ENCODE results near the gene SLIRP.
"Not testable (repeated sequence)": the region's sequence is repeated elsewhere in the genome, so short reads cannot be mapped to it uniquely, and the experiment has no call there.

Gene SLIRP

DNA sequence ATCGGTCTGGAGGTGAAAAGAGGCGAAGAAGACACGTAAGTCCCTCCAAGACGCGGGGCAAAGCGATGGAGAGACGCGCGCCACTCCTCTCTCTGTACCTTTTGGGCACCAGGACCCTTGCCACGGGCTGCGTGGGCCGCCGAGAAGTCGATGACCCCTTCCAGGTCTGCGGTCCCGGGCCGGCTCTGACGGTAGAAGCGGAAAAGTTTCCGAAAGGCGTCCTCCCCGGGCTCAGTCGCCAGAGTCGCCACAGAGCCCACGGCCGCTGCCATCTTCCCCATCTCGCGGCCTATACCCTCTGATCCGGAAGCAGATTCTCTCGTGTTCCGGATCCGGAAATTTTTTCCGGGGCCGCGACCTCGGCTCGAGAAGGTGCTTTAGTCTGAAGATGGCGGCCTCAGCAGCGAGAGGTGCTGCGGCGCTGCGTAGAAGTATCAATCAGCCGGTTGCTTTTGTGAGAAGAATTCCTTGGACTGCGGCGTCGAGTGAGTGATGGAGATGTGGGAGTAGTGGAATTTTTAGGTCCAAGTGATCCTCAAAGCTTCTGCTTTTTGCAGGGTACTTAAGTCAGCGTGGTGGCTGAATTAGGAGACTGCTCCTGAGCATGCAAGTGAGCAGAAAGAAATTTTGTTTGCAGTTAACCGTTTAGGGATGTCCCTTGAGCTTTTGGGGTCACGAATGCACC lies at the start of gene SLIRP, which contains the start of gene ALKBH1:
SLIRP (plus strand) TSS at position 380 of the 685 bp plus-strand sequence; CDS start at position 389, 9 bp downstream.
ALKBH1 (minus strand) TSS at position 300 of the 685 bp plus-strand sequence; CDS start at position 281, 19 bp downstream.
- peak; percentile 82 for DNase-seq

DNA sequence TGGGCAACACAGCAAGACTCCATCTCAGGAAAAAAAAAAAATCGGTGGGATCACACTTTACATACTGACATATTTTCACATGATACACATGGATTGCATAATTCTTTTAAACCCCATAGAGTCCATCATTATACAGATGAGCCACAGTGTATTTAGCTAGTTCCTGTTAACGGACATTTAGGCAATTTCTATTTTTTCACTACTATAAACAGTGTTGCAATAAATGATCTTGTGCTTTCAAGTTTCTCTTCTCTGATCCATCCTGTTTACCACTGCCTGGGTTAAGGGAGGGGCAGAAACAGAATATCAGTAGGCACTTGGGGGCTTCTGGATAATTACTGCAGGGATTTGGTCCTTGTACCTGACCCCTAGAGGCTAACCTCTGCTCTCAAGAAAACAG lies 48.1 kb upstream of the SLIRP start:
- no peak for DNase-seq

DNA sequence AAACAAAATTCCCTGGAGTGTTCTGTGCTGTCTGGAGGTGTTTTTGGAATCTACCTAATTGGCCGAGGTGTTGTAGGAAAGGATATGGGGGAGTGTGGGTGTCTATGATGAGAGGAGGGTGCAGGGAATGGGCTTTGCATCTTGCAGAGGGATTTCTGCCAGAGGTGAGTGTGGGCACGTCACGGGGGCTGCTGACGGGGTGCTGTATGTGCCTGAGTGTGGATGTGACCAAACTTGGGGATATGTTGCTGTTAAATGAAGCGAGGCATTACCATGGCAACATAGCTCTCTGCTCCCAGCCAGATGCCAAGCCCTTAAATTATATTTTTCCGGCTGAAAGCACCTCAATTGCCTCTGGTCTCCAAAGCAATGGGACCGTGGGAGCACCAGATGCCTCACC lies 47.1 kb upstream of the SLIRP start:
- DNase-seq = peak; percentile 75

DNA sequence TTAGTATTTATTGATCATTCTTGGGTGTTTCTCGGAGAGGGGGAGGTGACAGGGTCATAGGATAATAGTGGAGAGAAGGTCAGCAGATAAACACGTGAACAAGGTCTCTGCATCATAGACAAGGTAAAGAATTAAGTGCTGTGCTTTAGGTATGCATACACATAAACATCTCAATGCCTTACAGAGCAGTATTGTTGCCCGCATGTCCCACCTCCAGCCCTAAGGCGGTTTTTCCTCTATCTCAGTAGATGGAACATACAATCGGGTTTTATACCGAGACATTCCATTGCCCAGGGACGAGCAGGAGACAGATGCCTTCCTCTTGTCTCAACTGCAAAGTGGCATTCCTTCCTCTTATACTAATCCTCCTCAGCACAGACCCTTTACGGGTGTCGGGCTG lies 46.3 kb upstream of the SLIRP start:
- not testable (repeated sequence) for DNase-seq

DNA sequence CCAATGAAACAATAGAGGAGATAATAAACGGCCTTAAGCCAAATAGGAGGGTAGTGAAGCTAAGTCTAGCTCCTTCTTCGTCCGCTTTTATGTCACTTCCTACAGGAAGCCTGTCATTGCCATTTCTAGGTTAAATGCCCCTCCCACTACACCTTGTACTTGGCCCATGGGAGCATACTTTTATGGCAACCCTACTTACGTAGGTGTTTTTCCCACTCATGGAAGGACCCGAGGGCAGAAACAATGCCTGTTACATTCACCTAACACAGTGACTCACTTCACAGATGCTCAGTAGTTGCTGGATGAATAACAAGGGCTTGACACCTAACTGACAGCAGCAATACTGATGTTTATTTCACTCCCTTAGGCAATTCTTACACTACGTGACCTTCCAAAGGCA lies 44.6 kb upstream of the SLIRP start:
- DNase-seq = no peak

DNA sequence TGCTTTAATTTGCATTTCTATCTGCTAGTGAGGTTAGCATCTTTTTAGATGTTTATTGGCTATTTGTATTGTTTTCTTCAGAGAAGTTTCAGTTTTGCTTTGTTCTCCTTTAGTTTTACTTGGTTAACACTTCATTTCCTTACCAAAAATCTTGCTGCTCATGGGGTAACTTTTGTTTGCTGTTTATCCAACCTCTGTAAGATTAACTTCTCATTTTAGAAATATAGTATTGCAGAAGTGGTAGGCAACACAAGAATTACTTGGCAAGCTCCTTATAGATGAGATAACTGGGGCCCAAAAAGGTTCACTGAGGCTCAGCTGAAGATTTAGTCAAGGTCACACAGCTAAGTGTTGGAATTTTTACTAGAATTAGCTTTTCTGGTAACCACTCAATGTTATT lies 40.6 kb upstream of the SLIRP start:
- DNase-seq = no peak

DNA sequence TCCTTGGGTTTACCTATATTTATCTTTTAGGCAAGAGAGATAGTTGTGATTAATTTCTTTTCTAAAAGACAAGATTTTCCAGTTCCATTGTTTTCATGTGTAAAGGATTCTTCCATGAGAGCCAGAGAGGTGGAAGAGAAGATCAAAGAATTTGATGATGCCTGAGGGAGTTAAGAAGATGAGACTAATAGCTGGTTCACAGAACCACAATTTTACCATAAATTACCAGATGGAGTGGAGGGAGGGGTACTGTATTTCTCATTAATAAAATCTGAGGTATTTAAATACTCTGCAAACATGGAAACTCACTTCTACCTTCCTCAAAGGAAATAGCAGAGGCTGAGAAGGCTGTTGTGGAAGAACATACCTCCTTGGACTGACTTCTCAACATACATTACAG lies 34.7 kb upstream of the SLIRP start:
- no peak for DNase-seq

DNA sequence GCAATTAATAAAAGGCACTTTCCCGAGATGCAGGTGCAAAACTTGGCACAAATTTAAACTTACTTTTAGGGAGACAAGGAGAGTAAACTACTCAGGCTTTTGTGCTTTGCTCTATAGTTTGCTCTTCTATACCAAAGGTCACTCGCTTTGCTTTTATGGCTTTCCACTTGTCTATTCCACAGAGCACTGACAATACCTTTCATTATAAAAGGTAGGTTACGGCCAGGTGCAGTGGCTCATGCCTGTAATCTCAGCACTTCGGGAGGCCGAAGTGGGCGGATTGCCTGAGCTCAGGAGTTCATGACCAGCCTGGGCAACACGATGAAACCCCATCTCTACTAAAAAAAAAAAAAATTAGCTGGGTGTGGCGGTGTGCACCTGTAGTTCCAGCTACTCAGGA lies 33.0 kb upstream of the SLIRP start:
- no peak for DNase-seq

DNA sequence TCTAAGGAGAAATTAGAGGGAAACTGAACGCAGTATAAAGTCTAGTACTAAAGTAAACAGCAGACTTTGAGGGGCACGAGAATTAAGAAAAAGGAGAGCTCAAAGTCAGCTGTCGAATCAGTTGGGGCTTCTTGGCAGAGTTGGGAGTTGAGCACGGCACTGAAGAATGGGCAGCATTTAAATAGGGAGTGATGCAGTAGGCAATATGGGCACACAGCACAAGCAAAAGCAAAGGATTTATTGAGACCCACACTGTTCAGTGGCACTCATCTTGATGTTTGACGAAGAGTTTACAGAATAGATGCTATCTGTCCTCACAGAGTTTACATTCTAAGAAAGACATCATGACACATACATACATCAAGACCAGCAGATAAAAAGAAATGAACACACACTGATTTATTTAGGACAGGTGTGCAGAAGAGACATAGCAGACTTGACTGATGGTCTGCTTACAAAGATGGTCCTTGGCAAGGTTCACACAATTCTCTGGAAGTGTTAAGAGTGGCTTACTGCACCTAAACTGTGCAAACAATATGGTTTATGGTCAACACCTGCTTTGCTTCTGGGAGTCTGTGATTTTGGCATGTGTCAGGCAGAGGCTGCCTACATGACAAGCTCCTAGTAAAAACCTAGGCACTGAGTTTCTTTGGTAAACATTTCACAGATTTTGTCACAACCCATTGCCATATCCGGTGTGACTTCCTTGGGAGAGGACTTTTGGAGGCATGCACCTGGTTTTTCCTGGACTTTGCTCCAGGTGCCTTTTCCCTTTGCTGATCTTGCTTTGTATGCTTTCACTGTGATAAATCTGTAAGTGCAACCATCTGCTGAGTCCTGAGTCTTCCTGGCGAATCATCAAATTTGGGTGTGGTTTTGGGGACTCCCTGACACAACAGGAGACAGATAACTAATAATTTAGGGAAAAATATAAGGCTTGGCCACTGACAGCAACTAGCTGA lies 26.4 kb upstream of the SLIRP start:
- DNase-seq = no peak

DNA sequence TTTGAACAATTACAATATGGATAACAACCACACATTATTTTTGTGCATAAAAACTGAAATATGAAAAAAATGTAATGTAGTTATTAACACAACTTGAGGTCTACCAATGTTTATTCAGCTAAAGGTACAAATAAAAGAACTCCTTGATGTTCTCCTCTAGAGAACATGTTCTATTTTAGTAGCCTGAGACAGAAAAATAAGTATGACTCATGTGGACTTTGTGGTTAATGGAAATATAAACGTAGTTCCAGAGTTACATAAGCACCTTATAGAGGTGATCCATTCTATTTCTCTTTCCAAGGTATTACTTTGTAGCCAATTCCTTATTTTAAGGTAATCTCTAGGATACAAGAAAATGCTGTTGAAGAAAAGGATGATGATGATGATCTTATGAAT lies 25.7 kb upstream of the SLIRP start:
- no peak for DNase-seq

DNA sequence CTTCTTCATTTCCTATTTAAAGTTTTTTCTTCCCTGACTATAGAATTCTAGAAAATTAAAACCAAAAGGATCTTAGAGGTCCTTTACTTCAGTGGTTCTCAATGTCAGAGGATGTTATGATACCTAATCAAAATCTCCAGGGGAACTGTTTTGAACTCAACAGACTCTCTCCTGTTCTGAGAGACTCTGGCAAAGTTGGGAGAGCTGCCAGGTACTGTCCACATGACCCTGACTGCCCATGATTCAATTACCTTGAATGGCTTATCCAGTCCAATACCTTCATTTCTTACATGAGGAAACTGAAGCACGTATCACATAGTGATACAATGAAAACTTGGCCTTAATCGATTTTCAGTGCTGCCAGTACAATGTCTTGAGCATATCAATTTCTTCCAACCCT lies 16.6 kb upstream of the SLIRP start:
- DNase-seq = no peak

DNA sequence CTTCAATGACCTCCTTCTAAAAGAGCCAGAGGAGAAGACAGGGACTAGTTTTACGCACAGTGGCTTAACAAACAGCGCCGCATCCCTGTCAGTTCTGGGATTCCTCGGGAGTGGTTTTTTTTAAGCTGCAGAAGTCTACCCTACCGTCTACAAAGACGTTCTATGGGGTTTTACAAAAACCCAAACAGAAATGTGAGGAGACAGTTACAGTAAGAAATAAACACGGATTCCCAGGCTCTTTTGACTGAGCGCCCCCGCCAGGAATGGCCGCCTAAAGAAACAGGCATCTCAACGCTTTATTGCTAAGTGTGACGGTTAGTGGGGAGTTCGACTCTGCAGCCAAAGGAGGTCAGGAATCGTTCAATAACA lies 564 bp upstream of the SLIRP start:
- DNase-seq = peak; percentile 53

DNA sequence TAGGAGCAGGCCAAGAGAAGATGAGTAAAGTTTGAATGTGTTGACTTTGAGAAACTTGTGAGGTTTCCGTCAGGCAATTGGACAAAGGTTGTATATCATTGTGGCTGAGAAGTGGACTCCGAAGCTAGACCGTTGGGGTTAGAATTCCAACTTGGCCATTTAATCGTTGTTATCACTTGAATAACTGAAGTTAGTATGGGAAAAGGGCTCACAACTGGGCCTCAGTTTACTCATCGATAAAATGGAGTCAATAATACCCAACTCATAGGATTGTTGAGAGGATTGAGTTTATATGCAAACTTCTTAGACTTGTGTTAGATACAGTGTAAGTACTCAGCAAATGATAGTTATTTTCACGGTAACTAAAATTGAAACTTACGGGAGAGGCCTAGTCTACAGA lies 846 bp downstream of the SLIRP start:
- DNase-seq = no peak

DNA sequence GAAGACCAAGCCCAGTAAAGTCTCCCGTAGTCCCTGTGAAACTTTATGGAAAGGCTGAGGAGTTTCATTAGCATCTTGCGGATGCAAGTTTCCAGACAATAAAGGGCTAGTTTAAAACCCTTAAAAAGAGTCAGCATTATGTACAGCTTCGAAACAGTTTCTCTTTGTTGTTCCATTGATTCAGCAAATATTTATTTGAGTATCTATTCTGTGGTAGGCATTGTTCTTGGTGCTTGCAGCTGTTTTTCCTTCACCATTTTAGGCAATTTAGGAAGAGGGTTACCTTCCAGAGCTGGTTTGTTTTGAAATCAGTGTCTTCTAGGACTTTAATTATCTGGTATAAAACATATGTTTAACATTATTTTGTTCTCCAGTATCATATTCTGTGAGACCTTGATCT lies 1.5 kb downstream of the SLIRP start:
- no peak for DNase-seq

DNA sequence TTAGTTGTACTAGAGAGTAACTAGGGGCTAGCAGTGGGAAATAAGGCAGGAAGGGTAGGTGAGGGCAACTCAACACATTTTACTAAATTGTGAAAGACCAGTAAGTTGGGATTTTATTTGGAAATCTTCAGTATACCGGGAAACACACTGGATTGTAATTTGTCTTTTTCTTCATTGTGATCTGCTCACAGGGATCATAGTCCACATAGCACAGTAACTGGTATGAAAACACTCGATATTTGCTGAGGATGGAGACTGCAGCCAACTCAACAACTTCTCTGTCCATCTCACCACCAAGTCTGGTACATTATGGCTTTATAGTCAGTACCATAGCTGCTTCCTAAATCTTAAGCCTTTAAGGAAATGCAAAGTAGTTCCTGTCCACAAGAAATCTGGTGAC lies 2.5 kb downstream of the SLIRP start:
- DNase-seq = no peak

DNA sequence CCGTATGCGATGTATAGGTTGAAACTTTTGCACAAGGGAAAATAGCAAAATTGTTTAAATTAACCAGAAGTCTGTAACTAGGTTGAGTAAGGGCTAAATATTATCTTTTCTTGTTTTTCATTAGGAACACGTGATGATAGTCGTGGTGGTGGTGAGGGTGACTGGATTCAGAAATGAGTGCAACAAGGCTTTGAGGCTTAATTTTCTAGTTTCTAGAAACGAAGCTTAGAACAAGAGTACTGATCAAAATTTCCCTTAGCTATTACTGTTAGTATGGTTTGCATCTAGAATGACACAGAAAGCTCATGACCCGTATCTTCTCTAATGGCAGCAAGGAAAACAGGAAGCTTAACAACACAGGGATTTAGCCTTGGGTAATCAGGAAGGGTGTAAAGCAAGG lies 7.0 kb downstream of the SLIRP start:
- no peak for DNase-seq

DNA sequence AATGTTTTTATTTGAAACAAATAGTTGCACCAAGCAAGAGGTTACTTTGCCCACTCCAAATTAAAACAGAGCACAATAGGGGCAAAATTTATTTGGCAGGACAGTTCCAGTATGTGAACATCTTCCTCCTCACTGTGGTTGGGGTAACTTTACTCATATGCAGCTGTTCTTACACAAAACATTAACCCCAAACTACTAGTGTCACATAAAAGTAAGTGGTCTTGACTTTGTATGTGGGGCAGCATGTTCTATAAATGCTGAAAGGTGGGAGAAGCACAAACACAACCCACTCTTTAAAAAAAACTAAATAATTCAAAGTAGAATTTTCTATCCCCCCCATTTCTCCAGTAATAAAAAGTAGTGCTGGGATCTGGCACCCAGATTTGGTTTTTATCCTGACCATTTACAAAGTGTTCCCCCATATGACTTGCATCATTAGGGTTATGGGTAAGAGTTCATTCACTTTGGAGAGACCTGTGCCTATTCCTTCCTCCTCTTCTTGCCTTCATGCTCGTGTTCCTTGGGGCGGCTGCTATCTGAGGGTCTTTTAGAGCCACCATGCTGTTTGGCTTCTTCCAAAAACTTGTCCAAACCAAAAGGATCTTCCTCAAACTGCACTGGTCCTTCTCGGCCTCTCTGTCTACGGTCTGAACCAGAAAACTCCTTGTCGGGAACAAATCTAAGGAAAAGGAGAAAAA lies 9.9 kb downstream of the SLIRP start:
- DNase-seq = no peak

DNA sequence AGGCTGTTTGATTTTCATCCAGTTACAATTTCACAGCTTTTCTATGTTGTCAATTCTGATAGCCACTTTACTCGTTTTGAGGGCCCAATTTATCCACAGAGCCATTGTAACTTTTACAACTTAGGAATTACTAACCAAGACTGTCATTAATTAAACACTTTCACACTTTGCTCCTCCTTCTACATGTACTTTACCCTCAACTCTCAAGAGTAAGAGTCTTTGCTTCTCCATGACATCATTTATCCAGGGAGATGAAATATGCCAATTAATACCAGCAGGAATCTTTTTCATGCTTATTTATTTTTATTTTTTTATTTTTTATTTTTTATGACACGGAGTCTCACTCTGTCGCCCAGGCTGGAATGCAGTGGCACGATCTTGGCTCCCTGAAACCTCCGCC lies 13.5 kb downstream of the SLIRP start:
- DNase-seq = no peak

DNA sequence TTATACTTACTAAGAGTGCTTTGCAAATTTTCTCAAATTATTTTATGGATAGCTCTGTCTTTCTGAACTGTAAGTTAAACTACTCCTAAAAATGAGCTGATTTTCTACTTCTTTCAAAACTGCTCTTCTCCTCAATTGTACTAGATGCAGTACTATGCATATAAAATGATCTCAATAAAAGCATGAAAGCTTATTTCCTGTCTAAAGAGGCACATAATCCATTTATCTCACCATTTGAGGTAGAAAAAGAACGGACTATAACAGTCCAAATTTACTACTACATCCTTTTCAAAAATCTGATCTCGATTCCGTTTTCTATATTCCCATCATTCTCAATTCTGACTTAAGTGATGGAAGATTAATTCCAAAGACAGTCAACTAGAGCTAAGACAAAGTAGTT lies 14.4 kb downstream of the SLIRP start:
- no peak for DNase-seq

DNA sequence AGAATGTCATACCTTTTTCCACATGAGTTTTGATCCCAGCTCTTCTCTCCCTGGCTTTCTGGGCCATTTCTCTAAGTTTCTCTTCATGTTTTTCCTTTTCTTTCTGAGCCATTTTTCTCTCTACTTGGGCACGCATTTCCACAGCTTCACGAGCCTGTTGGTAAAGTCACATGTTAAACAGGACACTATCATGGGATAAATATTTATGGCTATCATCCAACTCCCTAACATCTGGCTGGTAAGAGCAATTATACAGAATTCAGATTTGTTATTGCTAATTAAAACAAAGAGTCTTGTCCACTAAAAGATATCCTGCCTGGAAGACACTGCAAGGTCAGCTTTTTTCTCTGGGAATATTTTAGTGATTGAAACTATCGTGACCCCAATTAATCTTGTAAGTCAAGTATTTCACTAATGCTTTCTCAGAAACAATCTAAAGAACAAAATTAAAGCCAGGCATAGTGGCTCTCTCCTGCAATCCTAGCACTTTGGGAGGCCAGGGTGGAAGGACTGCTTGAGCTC lies 23.1 kb downstream of the SLIRP start:
- no peak for DNase-seq

DNA sequence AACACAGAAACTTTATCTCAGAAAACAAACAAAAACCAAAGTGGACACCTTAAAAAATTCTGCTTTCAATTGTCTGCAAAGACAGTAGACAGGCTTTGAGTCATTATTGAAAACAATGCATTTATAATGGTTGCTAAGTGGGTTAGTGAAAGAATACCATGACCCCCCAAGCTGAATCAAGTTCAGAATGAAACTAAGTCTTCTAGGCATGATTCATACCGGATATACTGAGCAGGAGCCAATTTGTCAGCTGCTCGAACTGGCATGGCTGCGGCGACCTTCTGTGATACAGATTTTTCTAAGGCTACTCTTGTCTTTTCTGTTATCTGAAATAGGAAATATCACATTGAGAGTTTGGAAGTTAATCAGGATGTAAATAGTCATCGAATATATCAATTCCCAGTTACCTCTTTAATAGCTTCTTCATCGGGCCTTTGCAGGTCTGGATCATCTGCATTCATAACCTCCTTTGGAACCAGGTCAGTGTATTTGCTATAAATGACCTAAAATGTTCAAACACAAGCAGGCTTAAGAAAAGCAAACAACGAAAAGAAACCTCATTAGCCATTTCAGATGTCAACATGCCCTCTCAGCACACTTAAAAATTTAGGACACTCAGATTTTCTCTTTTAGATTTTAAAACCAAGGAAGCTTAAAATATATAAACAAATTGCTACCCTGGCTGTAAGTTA lies 30.8 kb downstream of the SLIRP start:
- no peak for DNase-seq

DNA sequence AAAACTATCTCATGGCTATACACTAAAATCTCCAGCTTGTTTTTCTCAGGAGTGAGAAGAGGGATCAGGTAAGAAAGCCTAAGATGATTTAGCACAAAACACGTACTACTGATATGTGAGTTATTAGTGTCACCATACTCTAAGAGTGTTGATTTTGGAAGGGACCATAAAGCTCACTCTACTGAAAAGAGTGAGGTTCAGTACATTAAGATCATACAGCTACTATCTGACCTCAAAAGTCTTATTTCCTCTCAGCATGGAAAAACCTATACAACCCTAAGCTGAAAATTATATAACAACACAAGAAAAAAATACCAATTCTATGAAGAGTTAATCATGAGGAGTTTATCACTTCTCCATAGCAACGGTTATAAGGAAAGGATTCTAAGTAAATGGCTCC lies 33.5 kb downstream of the SLIRP start:
- no peak for DNase-seq
